HL-60 (cell line): ENCODE data around the gene USP11.
"Not testable (repeated sequence)": the region's sequence is repeated elsewhere in the genome, so short reads cannot be mapped to it uniquely, and the experiment has no call there.

Experiments used
- DNase-seq, 2 experiments: peaks; one replicate each; pipeline ENCODE4 v3.0.0-alpha.2; 2010 to 2020; ENCODE audit warnings: low read depth in 1 of 2, low spot score in 1 of 2
- H3K27ac ChIP-seq: fragments of 250-450 bp; sonication (Bioruptor Pico); replicated peaks from 2 replicates; pipeline ENCODE4 v1.5.1; 2020; ENCODE audit warnings: mild to moderate bottlenecking, moderate library complexity
- H3K27me3 ChIP-seq: fragments of 250-450 bp; sonication (Bioruptor Pico); 2 replicates; pipeline ENCODE4 v1.5.1; 2021; ENCODE audit warnings: mild to moderate bottlenecking, moderate library complexity; ENCODE audit not compliant: insufficient read depth, poor library complexity, severe bottlenecking
- H3K4me3 ChIP-seq: replicated peaks from 2 replicates; pipeline ENCODE4 v1.5.1; 2011; ENCODE audit warnings: mild to moderate bottlenecking, control low read depth, low read length; ENCODE audit not compliant: insufficient read depth
- CTCF ChIP-seq: IDR thresholded peaks from one replicate; pipeline ENCODE4 v1.5.1; 2011; ENCODE audit warnings: low read length, control low read depth, inconsistent platforms; ENCODE audit not compliant: insufficient read depth
- GABPA ChIP-seq: IDR thresholded peaks from 2 replicates; pipeline ENCODE4 v1.6.1; 2012; ENCODE audit warnings: low read depth
- POLR2AphosphoS5 ChIP-seq: IDR thresholded peaks from 2 replicates; pipeline ENCODE4 v1.6.1; 2012; ENCODE audit warnings: low read depth
- REST ChIP-seq: IDR thresholded peaks from 2 replicates; pipeline ENCODE4 v1.6.1; 2012; ENCODE audit warnings: low read depth; ENCODE audit not compliant: insufficient replicate concordance
- SPI1 ChIP-seq: IDR thresholded peaks from 2 replicates; pipeline ENCODE4 v1.6.1; 2012; ENCODE audit warnings: low read depth, mild to moderate bottlenecking, borderline replicate concordance

USP11 gene

GRCh38 chrX:47247999-47248320, 15.2 kb downstream of the USP11 start:
- TF ChIP-seq POLR2AphosphoS5, result no peak
- Histone ChIP-seq H3K4me3 (no peak overlapping the region), H3K27ac (no peak overlapping the region), H3K27me3 (no peaks in the 10 kb centered on the region)
- no peak for DNase-seq

- no peak for DNase-seq
Observed at GRCh38 chrX:47248576-47248975, 15.8 kb downstream of the USP11 start.

GRCh38 chrX:47250017-47250347, 17.2 kb downstream of the USP11 start:
- TF ChIP-seq CTCF (no peak), GABPA (no peak), REST (no peak), SPI1 (no peak), POLR2AphosphoS5 (no peak)
- no peak overlapping the region for H3K4me3 ChIP-seq
- no peaks in the 10 kb centered on the region for H3K27me3 ChIP-seq
- DNase-seq, result no peak
- no peak overlapping the region for H3K27ac ChIP-seq

More at GRCh38 chrX:47248576-47248975, 15.8 kb downstream of the USP11 start:
- no peaks in the 10 kb centered on the region for H3K27me3 ChIP-seq
- no peak overlapping the region for H3K27ac ChIP-seq
- TF ChIP-seq GABPA (no peak), CTCF (no peak), REST (no peak), POLR2AphosphoS5 (no peak), SPI1 (no peak)
- no peak overlapping the region for H3K4me3 ChIP-seq

GRCh38 chrX:47257620-47258019, 24.8 kb downstream of the USP11 start:
- not testable (repeated sequence) for H3K27ac ChIP-seq, H3K4me3 ChIP-seq, H3K27me3 ChIP-seq, DNase-seq

- H3K27ac ChIP-seq, result peak overlapping the region; percentile 26; the same call in 1 of the 2 replicates
- no peak overlapping the region for H3K4me3 ChIP-seq
- no peak for TF ChIP-seq CTCF
- TF ChIP-seq SPI1, result no peak
- no peak for TF ChIP-seq POLR2AphosphoS5
- no peak for TF ChIP-seq REST
- no peak for TF ChIP-seq GABPA
- peak; percentile 36 to 57 for DNase-seq
- H3K27me3 ChIP-seq, result no peaks in the 10 kb centered on the region
Observed at GRCh38 chrX:47264483-47265173, 31.8 kb downstream of the USP11 start.
